Activated naive CD4-positive, alpha-beta T cell treated with anti-CD3 and anti-CD28 coated beads for 36 hours (primary cell): ENCODE data around the gene BCKDHB. TPM values are rescaled to one million over a fixed set of nuclear protein-coding genes. Genes with fewer than 3 reads are reported as not detected.

Experiments used
- CTCF ChIA-PET: fragments of 350-600 bp; sonication (Branson Sonifier 250); formaldehyde crosslinking; loops from one replicate; lab custom pipeline; 2021; ENCODE audit warnings: antibody characterized with exemption; lab: Charles Lee
- DNase-seq: peaks from one replicate; pipeline ENCODE4 v3.0.0-alpha.2; 2020
- H3K27ac Mint-ChIP-seq: one replicate; pipeline ENCODE4 v1.8.0; 2021; ENCODE audit warnings: mild to moderate bottlenecking, mixed read lengths
- H3K27me3 Mint-ChIP-seq: one replicate; pipeline ENCODE4 v1.8.0; 2021; ENCODE audit warnings: low read depth, mixed read lengths
- H3K36me3 Mint-ChIP-seq: one replicate; pipeline ENCODE4 v1.8.0; 2021; ENCODE audit warnings: low read depth, mixed read lengths
- H3K4me1 Mint-ChIP-seq: one replicate; pipeline ENCODE4 v1.8.0; 2021; ENCODE audit warnings: low read depth, mixed read lengths
- H3K4me3 Mint-ChIP-seq: one replicate; pipeline ENCODE4 v1.8.0; 2021; ENCODE audit warnings: mild to moderate bottlenecking, moderate library complexity, mixed read lengths
- H3K9me3 Mint-ChIP-seq: one replicate; pipeline ENCODE4 v1.8.0; 2021; ENCODE audit warnings: mixed read lengths
- intact Hi-C: fragments of 100-400 bp; cut with micrococcal nuclease; formaldehyde crosslinking; loops from one replicate; pipeline ENCODE4 v1.15.1; 2023
- total RNA-seq, 2 experiments: library from RNA; stranded (reverse); gene quantifications; one replicate each; pipeline ENCODE4 v1.2.3, GENCODE V29; 2021

BCKDHB gene
- total RNA-seq, 2 experiments from 2014 or later: 15.5 to 18.5 TPM

DNA sequence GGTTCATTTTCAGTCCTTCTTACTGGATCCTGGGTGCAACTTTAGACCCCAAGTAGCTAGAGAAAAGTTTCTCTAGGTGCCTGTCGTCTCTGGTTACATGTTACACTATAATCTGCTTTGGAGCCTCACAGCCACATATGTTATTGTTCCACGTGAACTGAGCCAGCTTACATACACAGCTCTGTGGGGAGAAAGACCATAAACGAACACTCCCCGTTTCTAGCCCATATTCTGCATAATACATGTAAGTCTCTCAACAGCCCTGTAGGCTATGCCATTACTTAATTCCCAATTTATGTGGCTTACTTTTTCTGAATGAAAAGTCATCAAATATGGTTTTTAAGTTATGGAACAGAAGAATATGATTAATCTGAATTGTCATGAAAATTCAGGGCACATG is 233.8 kb downstream of the BCKDHB start:
- Mint-ChIP-seq H3K27ac (no peak overlapping the region), H3K9me3 (no peaks in the 10 kb centered on the region), H3K36me3 (no peaks in the 10 kb centered on the region), H3K27me3 (no peaks in the 10 kb centered on the region), H3K4me3 (no peak overlapping the region), H3K4me1 (no peaks in the 10 kb centered on the region)
- DNase-seq: no peak
- intact Hi-C loops: no loop called here
- CTCF ChIA-PET: interaction anchor here (0.7 kb wide), 1 partner anchor 30 kb away, joined by 3 read pairs; no protein-coding TSS in a partner anchor

DNA sequence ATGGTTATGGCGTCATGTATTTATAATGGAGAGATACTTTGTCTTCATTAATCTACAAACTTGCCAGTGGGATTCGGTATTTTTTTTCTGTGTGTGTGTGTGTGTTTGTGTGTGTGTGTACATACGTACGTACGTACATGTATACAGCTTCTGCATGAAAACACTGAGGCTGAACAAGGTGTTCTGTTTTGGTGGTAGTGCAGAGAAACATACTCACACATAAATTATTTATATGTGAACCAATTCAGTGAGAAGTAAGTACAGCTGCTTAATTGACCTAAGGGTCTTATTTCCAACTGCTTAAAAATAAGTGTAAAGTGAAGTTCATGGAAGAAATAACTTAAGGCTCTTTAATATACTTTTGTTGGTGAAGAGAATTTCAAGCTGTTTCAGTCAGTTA is 234.2 kb downstream of the BCKDHB start:
- Mint-ChIP-seq H3K4me1 (no peaks in the 10 kb centered on the region), H3K9me3 (no peaks in the 10 kb centered on the region), H3K4me3 (no peak overlapping the region), H3K27me3 (no peaks in the 10 kb centered on the region), H3K36me3 (no peaks in the 10 kb centered on the region), H3K27ac (no peak overlapping the region)
- intact Hi-C loops: no loop called here
- CTCF ChIA-PET: interaction anchor here (0.6 kb wide), 1 partner anchor 109 kb away, joined by 3 read pairs; no protein-coding TSS in a partner anchor
- no peak for DNase-seq

GRCh38 chr6:80341330-80341729 is 234.9 kb downstream of the BCKDHB start:
- Mint-ChIP-seq H3K27ac (no peak overlapping the region), H3K27me3 (no peaks in the 10 kb centered on the region), H3K36me3 (no peaks in the 10 kb centered on the region), H3K4me1 (no peaks in the 10 kb centered on the region), H3K9me3 (no peaks in the 10 kb centered on the region), H3K4me3 (no peak overlapping the region)
- intact Hi-C loops: no loop called here
- CTCF ChIA-PET: interaction anchor here (0.6 kb wide), 1 partner anchor 110 kb away, joined by 3 read pairs; no protein-coding TSS in a partner anchor
- DNase-seq: no peak

DNA sequence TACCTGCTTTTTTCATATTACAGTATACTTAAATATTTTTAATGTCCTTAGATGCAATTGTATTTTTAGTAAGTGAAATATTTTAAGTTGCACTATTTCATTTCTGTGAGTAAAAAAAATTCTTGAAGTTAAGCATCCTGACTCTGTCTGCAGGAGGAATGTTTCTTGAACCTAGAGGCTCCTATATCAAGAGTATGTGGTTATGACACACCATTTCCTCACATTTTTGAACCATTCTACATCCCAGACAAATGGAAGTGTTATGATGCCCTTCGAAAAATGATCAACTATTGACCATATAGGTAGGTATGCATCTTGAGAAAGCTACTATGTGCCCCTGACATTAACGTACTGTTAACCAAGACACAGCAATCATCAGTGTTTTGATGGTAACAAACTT is 237.0 kb downstream of the BCKDHB start:
- CTCF ChIA-PET: no interaction called here
- Mint-ChIP-seq H3K36me3 (no peaks in the 10 kb centered on the region), H3K27me3 (no peaks in the 10 kb centered on the region), H3K27ac (no peak overlapping the region), H3K9me3 (no peaks in the 10 kb centered on the region), H3K4me3 (no peak overlapping the region), H3K4me1 (no peaks in the 10 kb centered on the region)
- no peak for DNase-seq
- intact Hi-C loops: no loop called here

DNA sequence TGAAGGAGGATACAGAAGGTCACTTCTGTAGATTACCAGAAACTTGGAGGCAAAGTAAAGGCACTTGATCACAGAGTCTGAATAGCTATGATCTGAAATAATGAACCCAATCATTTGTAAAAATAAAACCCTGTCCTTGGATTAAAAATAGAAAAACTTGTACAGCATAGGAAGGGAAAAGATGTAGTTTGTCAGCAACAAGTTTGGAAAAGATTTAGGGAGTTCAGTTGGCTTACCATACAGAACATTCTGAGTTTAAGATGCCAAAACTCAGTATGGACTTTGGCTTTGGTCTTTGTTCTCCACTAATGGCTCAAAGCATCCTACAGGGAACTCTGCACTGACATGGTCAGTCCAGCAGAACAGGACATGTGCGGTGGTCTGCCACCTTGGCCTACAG is 240.6 kb downstream of the BCKDHB start:
- Mint-ChIP-seq H3K27me3 (no peaks in the 10 kb centered on the region), H3K36me3 (no peaks in the 10 kb centered on the region), H3K4me1 (no peaks in the 10 kb centered on the region), H3K4me3 (no peak overlapping the region), H3K9me3 (no peaks in the 10 kb centered on the region), H3K27ac (no peak overlapping the region)
- no peak for DNase-seq
- CTCF ChIA-PET: no interaction called here
- intact Hi-C loops: no loop called here

GRCh38 chr6:80348263-80348662 is 241.8 kb downstream of the BCKDHB start:
- intact Hi-C loops: no loop called here
- CTCF ChIA-PET: no interaction called here
- no peaks in the 10 kb centered on the region for H3K36me3 Mint-ChIP-seq
- no peaks in the 10 kb centered on the region for H3K4me1 Mint-ChIP-seq
- no peaks in the 10 kb centered on the region for H3K9me3 Mint-ChIP-seq
- H3K27ac Mint-ChIP-seq: no peak overlapping the region
- H3K4me3 Mint-ChIP-seq: no peak overlapping the region
- no peaks in the 10 kb centered on the region for H3K27me3 Mint-ChIP-seq
- DNase-seq: no peak

- intact Hi-C loops: no loop called here
- no peaks in the 10 kb centered on the region for H3K4me1 Mint-ChIP-seq
- H3K36me3 Mint-ChIP-seq: peaks cover 11% of the 10 kb centered on the region
- no peak overlapping the region for H3K27ac Mint-ChIP-seq
- no peak for DNase-seq
- no peaks in the 10 kb centered on the region for H3K9me3 Mint-ChIP-seq
- CTCF ChIA-PET: no interaction called here
- no peaks in the 10 kb centered on the region for H3K27me3 Mint-ChIP-seq
- no peak overlapping the region for H3K4me3 Mint-ChIP-seq
Observed at GRCh38 chr6:80356000-80356399, 249.5 kb downstream of the BCKDHB start.

GRCh38 chr6:80356545-80356944 is 250.1 kb downstream of the BCKDHB start:
- DNase-seq: no peak
- CTCF ChIA-PET: no interaction called here
- Mint-ChIP-seq H3K27me3 (no peaks in the 10 kb centered on the region), H3K36me3 (peaks cover 11% of the 10 kb centered on the region), H3K4me1 (no peaks in the 10 kb centered on the region), H3K9me3 (no peaks in the 10 kb centered on the region), H3K27ac (no peak overlapping the region), H3K4me3 (no peak overlapping the region)
- intact Hi-C loops: no loop called here

DNA sequence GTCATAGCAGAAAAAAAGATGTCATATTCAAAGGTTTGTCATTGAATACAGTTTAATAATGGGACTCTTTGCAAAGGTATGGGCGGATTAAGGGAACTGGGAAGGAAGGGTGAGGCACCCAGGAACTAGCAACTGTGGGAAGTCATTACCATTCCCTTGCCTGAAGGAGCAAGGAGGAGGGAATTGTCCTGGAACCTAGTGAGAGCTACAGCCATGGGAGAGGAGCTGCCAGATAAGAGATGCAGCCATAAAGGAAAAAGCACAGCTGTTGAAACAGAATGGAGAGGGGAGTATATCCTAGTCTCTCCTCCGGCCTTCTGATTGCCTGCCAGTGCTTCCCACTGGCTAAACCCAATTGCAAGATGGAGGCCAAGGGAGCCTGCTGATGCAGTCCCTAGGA is 250.6 kb downstream of the BCKDHB start:
- intact Hi-C loops: no loop called here
- H3K27ac Mint-ChIP-seq: no peak overlapping the region
- CTCF ChIA-PET: no interaction called here

DNA sequence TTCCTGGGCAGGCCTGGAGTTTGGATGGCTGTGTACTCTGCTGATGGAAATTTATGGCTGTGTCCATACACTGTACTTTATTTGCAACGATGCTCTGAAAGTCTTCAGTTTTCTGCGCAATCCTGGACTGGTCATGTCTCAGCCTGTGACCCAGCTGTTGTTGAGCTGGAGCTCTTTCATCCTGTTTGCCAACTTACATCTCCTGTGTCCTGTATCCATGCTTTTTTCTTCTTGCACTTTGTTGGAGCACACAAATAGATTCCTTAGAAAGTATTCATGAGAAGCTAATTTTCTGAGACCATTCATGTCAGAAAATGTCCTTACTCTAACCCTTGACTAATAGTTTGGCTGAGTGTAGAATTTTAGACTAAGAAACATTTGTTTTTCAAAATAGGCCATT is 251.2 kb downstream of the BCKDHB start:
- intact Hi-C loops: no loop called here
- CTCF ChIA-PET: no interaction called here
- Mint-ChIP-seq H3K36me3 (peaks cover 11% of the 10 kb centered on the region), H3K9me3 (no peaks in the 10 kb centered on the region), H3K4me3 (no peak overlapping the region), H3K27ac (no peak overlapping the region), H3K27me3 (no peaks in the 10 kb centered on the region), H3K4me1 (no peaks in the 10 kb centered on the region)
- DNase-seq: no peak

More for the DNA sequence above, 250.6 kb downstream of the BCKDHB start:
- no peaks in the 10 kb centered on the region for H3K4me1 Mint-ChIP-seq
- no peaks in the 10 kb centered on the region for H3K9me3 Mint-ChIP-seq
- no peaks in the 10 kb centered on the region for H3K27me3 Mint-ChIP-seq
- no peak for DNase-seq
- H3K4me3 Mint-ChIP-seq: no peak overlapping the region
- H3K36me3 Mint-ChIP-seq: peaks cover 11% of the 10 kb centered on the region

DNA sequence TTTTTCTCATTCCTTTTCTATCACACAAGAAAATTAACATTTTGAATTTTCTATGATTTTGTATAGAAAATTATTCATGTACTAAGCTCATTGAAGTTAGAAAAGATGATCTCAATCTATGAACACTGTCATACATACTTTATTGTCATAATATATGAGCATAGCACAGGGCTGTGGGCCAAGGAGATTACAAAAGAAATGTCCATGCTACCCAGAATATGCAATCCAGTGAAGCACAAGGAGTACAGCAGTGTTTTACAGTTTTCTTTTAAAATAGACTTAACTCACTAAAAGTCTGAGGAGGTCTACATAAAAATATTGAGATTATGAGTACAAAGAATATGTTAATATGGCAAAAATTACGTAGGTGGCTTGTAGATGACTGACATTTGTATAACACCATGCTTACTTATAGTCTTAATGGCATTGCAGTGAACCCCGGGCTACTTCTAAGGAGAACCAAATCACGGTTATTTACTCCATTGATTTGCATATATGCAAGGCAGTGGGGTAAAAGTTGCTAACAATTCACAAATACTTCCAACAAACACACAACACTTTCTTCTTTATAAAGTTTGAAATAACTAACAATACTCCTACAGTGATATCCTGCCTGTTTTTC is 257.1 kb downstream of the BCKDHB start:
- H3K36me3 Mint-ChIP-seq: peaks cover 1% of the 10 kb centered on the region
- no peak for DNase-seq
- no peak overlapping the region for H3K27ac Mint-ChIP-seq
- CTCF ChIA-PET: no interaction called here
- peaks cover 1% of the 10 kb centered on the region for H3K9me3 Mint-ChIP-seq
- intact Hi-C loops: no loop called here
- H3K4me1 Mint-ChIP-seq: no peaks in the 10 kb centered on the region
- H3K27me3 Mint-ChIP-seq: no peaks in the 10 kb centered on the region
- H3K4me3 Mint-ChIP-seq: no peak overlapping the region

DNA sequence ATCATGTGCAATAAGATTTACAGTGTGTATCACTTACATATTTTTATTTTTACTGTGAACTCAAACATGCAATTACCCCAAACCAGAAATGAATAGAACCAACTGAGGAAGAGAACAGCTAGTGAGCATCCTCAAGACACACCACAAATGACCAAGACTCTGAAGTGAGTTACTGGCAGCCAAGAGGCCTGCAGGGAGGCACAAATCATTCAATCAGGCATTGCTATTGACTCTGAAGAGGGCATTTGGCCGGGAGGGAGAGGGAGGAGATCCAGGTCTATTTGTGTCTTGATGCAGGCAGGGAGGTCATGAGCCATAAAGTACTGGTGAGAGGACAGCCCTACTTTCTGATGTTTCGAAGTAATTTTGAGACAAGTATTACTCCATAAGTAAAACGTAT is 257.7 kb downstream of the BCKDHB start:
- H3K27me3 Mint-ChIP-seq: no peaks in the 10 kb centered on the region
- CTCF ChIA-PET: no interaction called here
- peaks cover 1% of the 10 kb centered on the region for H3K36me3 Mint-ChIP-seq
- H3K4me1 Mint-ChIP-seq: no peaks in the 10 kb centered on the region
- intact Hi-C loops: no loop called here
- H3K9me3 Mint-ChIP-seq: peaks cover 1% of the 10 kb centered on the region
- H3K27ac Mint-ChIP-seq: no peak overlapping the region
- DNase-seq: no peak
- no peak overlapping the region for H3K4me3 Mint-ChIP-seq

DNA sequence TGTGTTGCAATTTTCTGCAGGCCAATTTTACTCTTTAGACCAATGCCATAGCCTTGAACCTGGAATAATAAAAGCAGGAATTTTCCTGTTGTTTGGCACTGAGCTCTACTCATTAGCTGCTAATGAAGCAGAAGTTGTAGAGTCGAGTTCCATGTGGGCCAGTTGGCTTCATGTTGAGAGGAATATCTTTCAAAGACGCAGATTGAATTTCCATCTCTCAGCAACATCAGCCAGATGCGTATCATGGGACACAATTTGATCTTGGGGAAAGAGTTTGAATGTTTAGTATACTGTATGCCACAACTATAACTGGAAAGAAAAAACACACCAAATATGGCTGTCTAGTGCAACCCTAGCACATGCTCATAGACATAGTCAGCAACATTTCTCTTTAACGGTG is 259.6 kb downstream of the BCKDHB start:
- DNase-seq: no peak
- CTCF ChIA-PET: no interaction called here
- Mint-ChIP-seq H3K27me3 (no peaks in the 10 kb centered on the region), H3K36me3 (no peaks in the 10 kb centered on the region), H3K4me1 (no peaks in the 10 kb centered on the region), H3K9me3 (peaks cover 1% of the 10 kb centered on the region), H3K27ac (no peak overlapping the region), H3K4me3 (no peak overlapping the region)
- intact Hi-C loops: no loop called here
